Measurements from ENCODE around the gene BEGAIN.

The BEGAIN gene

DNA sequence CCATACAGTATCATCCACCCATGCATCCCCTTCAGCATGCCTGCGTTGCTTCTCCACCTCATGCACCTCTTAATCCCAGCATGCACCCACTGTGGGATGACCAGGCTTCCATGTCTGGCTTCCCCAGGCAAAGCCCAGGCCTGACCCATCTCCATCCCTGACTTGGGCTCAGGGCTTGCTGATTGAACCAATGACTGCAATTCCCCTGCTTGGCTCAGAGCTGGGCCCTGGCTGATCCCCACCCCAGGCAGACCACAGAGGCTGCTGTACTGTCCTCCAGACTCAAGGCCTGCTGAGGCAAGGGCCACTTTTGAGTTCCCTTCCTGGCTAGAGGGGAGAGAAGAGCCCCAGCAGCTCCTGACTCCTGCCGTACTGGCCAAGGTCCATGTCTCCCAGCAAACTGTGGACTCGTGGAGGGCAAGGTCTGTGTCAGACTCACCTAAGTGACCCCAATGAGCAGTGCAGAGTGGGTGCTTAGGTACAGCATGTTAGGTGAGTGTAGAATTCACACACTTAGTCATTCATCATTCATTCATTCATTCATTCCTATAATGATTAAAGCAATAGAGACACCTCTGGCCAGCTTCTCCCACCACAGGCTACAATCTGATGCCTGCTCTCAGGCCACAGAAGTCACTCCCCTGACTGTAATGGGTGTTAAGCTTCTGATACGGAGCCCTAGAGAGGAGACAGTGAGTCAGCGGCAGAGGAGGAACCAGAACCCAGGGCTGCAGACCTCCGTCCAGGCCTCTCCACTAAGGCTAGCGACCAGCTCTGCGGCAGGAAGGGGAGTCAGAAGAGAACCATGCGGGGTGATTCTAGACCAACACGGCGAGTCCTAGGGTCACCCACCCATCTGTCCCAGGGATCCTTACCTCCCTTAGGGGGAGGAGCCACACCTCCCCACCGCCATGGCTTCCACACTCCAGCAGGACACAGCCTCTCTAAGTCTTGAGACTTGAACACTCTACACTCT, 2.9 kb downstream of the BEGAIN start:
- no peaks in the 10 kb centered on the region for H3K36me3 ChIP-seq (ENCODE audit: control insufficient read depth, low read length)
- no peak overlapping the region for H3K4me3 ChIP-seq (ENCODE audit: low read length)
- no peaks in the 10 kb centered on the region for H3K4me1 ChIP-seq (ENCODE audit: control insufficient read depth, low read length)
- H3K27ac ChIP-seq (ENCODE audit: low read depth, low read length) = no peak overlapping the region
- no peaks in the 10 kb centered on the region for H3F3A ChIP-seq (ENCODE audit: control insufficient read depth, insufficient read depth)
- TF ChIP-seq, protein P1, sequence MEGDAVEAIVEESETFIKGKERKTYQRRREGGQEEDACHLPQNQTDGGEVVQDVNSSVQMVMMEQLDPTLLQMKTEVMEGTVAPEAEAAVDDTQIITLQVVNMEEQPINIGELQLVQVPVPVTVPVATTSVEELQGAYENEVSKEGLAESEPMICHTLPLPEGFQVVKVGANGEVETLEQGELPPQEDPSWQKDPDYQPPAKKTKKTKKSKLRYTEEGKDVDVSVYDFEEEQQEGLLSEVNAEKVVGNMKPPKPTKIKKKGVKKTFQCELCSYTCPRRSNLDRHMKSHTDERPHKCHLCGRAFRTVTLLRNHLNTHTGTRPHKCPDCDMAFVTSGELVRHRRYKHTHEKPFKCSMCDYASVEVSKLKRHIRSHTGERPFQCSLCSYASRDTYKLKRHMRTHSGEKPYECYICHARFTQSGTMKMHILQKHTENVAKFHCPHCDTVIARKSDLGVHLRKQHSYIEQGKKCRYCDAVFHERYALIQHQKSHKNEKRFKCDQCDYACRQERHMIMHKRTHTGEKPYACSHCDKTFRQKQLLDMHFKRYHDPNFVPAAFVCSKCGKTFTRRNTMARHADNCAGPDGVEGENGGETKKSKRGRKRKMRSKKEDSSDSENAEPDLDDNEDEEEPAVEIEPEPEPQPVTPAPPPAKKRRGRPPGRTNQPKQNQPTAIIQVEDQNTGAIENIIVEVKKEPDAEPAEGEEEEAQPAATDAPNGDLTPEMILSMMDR (IDR thresholded peaks at IDR 0.05; ENCODE audit: low read depth, low read length, poor library complexity, severe bottlenecking) = no peak
- no peak for TF ChIP-seq EZH2phosphoT487 (IDR thresholded peaks at IDR 0.05; ENCODE audit: borderline replicate concordance, low read length)
- H3K9me3 ChIP-seq (ENCODE audit: control insufficient read depth, insufficient read depth, low read length) = no peaks in the 10 kb centered on the region
- no peaks in the 10 kb centered on the region for H3K9me2 ChIP-seq (replicated peaks; ENCODE audit: control insufficient read depth, low read length)
- peaks cover 7% of the 10 kb centered on the region for H3K27me3 ChIP-seq (ENCODE audit: control insufficient read depth, low read length)
- H4K20me1 ChIP-seq (ENCODE audit: control insufficient read depth, insufficient read depth, low read depth, low read length) = no peaks in the 10 kb centered on the region
- H3K4me2 ChIP-seq (ENCODE audit: low read length) = no peak overlapping the region
- H3K79me2 ChIP-seq (ENCODE audit: control insufficient read depth, low read length) = no peaks in the 10 kb centered on the region

DNA sequence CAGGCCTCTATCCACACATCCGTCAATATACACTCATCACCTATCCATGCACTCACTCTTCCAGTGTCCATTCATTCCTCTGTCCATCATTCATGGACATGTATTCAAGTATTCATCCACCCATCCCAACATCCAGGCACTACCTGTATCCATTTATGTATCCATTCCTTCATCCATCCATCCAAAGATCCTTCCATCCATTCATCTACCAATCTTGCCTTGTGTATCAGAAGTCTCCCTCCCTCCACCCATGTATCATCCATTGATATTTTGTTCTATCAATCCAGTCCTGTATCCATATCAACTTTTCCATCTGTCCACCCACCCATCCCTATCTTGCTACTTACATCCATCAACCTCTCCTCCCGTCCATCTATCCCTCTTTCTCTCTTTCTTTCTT, 4.0 kb downstream of the BEGAIN start:
- H3K4me3 ChIP-seq (ENCODE audit: low read length) = no peak overlapping the region

DNA sequence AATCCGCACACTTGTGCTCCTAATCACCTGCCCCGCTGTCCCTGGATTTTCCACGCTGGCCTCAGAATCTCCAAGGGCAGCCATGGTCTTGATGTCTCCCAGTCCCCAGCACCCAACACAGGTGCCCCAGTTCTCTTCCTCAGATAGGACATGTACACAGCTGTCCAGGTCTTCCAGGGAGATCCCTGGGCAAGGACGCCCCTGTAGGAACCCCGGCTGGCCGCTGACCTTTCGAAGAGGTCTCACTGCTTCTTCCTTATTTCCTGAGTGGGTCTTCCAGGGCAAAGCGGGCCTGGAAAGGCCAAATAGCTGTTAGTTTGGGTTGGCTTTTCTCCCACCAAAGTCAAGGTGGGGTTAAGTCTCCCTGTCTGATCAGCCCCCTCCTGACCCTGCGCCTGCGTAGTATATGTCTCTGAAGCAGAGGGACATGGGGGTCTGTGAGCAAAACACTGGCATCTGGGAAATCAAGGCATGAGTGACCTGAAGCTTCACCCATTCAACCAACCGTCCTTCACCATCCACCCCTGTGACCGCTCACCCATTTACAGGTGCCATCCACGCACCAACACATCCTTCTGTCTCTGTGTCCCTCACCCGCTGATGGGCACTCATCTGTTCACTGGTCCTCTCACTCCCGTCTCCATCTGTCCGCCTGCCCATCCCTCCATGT, 4.6 kb downstream of the BEGAIN start:
- Histone ChIP-seq H3K36me3 (ENCODE audit: control insufficient read depth, low read length) (no peaks in the 10 kb centered on the region), H3K4me1 (ENCODE audit: control insufficient read depth, low read length) (no peaks in the 10 kb centered on the region), H3K9me3 (ENCODE audit: control insufficient read depth, insufficient read depth, low read length) (no peaks in the 10 kb centered on the region), H4K20me1 (ENCODE audit: control insufficient read depth, insufficient read depth, low read depth, low read length) (no peaks in the 10 kb centered on the region), H3K4me2 (ENCODE audit: low read length) (no peak overlapping the region), H3F3A (ENCODE audit: control insufficient read depth, insufficient read depth) (no peaks in the 10 kb centered on the region), H3K4me3 (ENCODE audit: low read length) (no peak overlapping the region), H3K27me3 (ENCODE audit: control insufficient read depth, low read length) (peaks cover 1% of the 10 kb centered on the region; the same call in 1 of the 2 replicates), H3K79me2 (ENCODE audit: control insufficient read depth, low read length) (no peaks in the 10 kb centered on the region), H3K27ac (ENCODE audit: low read depth, low read length) (no peak overlapping the region), H3K9me2 (replicated peaks; ENCODE audit: control insufficient read depth, low read length) (no peaks in the 10 kb centered on the region)
- no peak for TF ChIP-seq EZH2phosphoT487 (IDR thresholded peaks at IDR 0.05; ENCODE audit: borderline replicate concordance, low read length)
- TF ChIP-seq, protein P1 (IDR thresholded peaks at IDR 0.05; ENCODE audit: low read depth, low read length, poor library complexity, severe bottlenecking) = no peak

More for the DNA sequence above, 4.0 kb downstream of the BEGAIN start:
- H3K9me3 ChIP-seq (ENCODE audit: control insufficient read depth, insufficient read depth, low read length) = no peaks in the 10 kb centered on the region
- H3K9me2 ChIP-seq (replicated peaks; ENCODE audit: control insufficient read depth, low read length) = no peaks in the 10 kb centered on the region
- H3K36me3 ChIP-seq (ENCODE audit: control insufficient read depth, low read length) = no peaks in the 10 kb centered on the region
- no peak overlapping the region for H3K27ac ChIP-seq (ENCODE audit: low read depth, low read length)
- peaks cover 5% of the 10 kb centered on the region; the same call in 1 of the 2 replicates for H3K27me3 ChIP-seq (ENCODE audit: control insufficient read depth, low read length)
- TF ChIP-seq, protein P1 (IDR thresholded peaks at IDR 0.05; ENCODE audit: low read depth, low read length, poor library complexity, severe bottlenecking) = no peak
- no peak for TF ChIP-seq EZH2phosphoT487 (IDR thresholded peaks at IDR 0.05; ENCODE audit: borderline replicate concordance, low read length)
- no peaks in the 10 kb centered on the region for H3K4me1 ChIP-seq (ENCODE audit: control insufficient read depth, low read length)
- H3K4me2 ChIP-seq (ENCODE audit: low read length) = no peak overlapping the region
- no peaks in the 10 kb centered on the region for H3F3A ChIP-seq (ENCODE audit: control insufficient read depth, insufficient read depth)
- no peaks in the 10 kb centered on the region for H3K79me2 ChIP-seq (ENCODE audit: control insufficient read depth, low read length)
- no peaks in the 10 kb centered on the region for H4K20me1 ChIP-seq (ENCODE audit: control insufficient read depth, insufficient read depth, low read depth, low read length)

Data from DOHH2 (cell line).